HepG2 (cell line): ENCODE measurements around the gene NUP88. TPM values are rescaled to one million over a fixed set of nuclear protein-coding genes. Genes with fewer than 3 reads are reported as not detected.

ENCODE experiments used
- BCLAF1 ChIP-seq: fragments of 450-650 bp; IDR thresholded peaks from 2 replicates; pipeline ENCODE4 v1.6.1; 2017; ENCODE audit warnings: mild to moderate bottlenecking
- ELF4 ChIP-seq: sonication (generic); formaldehyde crosslinking; IDR thresholded peaks from 2 replicates; pipeline ENCODE4 v1.5.0; 2020; ENCODE audit warnings: missing genetic modification reagents, mild to moderate bottlenecking, moderate library complexity, borderline replicate concordance
- GLI4 ChIP-seq: sonication (generic); formaldehyde crosslinking; IDR thresholded peaks from 2 replicates; pipeline ENCODE4 v1.5.1; 2020; ENCODE audit warnings: missing genetic modification reagents, mild to moderate bottlenecking, moderate library complexity, borderline replicate concordance
- IKZF4 ChIP-seq: sonication (generic); formaldehyde crosslinking; IDR thresholded peaks from 2 replicates; pipeline ENCODE4 v1.5.1; 2020; ENCODE audit warnings: borderline replicate concordance, mild to moderate bottlenecking, low read depth, missing genetic modification reagents; ENCODE audit errors: not compliant biosample characterization
- JARID2 ChIP-seq: sonication (generic); formaldehyde crosslinking; IDR thresholded peaks from 2 replicates; pipeline ENCODE4 v1.8.1; 2023; ENCODE audit warnings: missing genetic modification reagents, inconsistent platforms; ENCODE audit not compliant: insufficient replicate concordance
- RORA ChIP-seq: sonication (generic); formaldehyde crosslinking; IDR thresholded peaks from 2 replicates; pipeline ENCODE4 v1.5.0; 2020; ENCODE audit warnings: mild to moderate bottlenecking, missing genetic modification reagents, moderate library complexity
- RXRB ChIP-seq: IDR thresholded peaks from 2 replicates; pipeline ENCODE4 v1.6.1; 2016; ENCODE audit warnings: borderline replicate concordance, missing genetic modification reagents, missing compliant biosample characterization
- SMYD3 ChIP-seq: sonication (generic); formaldehyde crosslinking; IDR thresholded peaks from 2 replicates; pipeline ENCODE4 v1.8.1; 2023; ENCODE audit warnings: mild to moderate bottlenecking, missing genetic modification reagents
- STAT5B ChIP-seq: sonication (generic); formaldehyde crosslinking; IDR thresholded peaks from 2 replicates; pipeline ENCODE4 v1.4.0; 2020; ENCODE audit warnings: missing genetic modification reagents
- ZKSCAN5 ChIP-seq: sonication (generic); formaldehyde crosslinking; IDR thresholded peaks from 2 replicates; pipeline ENCODE4 v1.5.1; 2020; ENCODE audit warnings: mild to moderate bottlenecking, missing genetic modification reagents
- ZNF10 ChIP-seq: sonication (generic); formaldehyde crosslinking; IDR thresholded peaks from 2 replicates; pipeline ENCODE4 v1.4.0; 2020; ENCODE audit warnings: mild to moderate bottlenecking, low read depth, missing genetic modification reagents, borderline replicate concordance
- ZNF24 ChIP-seq: fragments of 450-650 bp; IDR thresholded peaks from 2 replicates; pipeline ENCODE4 v1.6.1; 2017; ENCODE audit warnings: antibody characterized with exemption, mild to moderate bottlenecking
- ZNF256 ChIP-seq: sonication (generic); formaldehyde crosslinking; conservative IDR thresholded peaks from 2 replicates; pipeline ENCODE4 v1.4.0; 2020; ENCODE audit warnings: missing genetic modification reagents
- ZNF563 ChIP-seq: sonication (generic); formaldehyde crosslinking; IDR thresholded peaks from 2 replicates; pipeline ENCODE4 v1.8.0; 2022; ENCODE audit warnings: mild to moderate bottlenecking, moderate library complexity, missing genetic modification reagents
- ZSCAN12 ChIP-seq: sonication (generic); formaldehyde crosslinking; IDR thresholded peaks from 2 replicates; pipeline ENCODE4 v1.9.0; 2021; ENCODE audit warnings: mild to moderate bottlenecking, missing genetic modification reagents
- ZSCAN5A ChIP-seq: sonication (generic); formaldehyde crosslinking; IDR thresholded peaks from 2 replicates; pipeline ENCODE4 v1.8.0; 2022; ENCODE audit warnings: mild to moderate bottlenecking, missing genetic modification reagents, borderline replicate concordance
- polyA plus RNA-seq, 8 experiments: library from polyadenylated mRNA; depleted of rRNA in 3 of 8; stranded (reverse) in 7 of 8; unstranded in 1 of 8; fragments of >200 nt; fragmentation: Illumina TruSeq in 4 of 8; extraction: Trizol in 4 of 8; gene quantifications; 2 replicates each; pipeline versions ENCODE4 v1.2.1 to v1.2.3, GENCODE V29; 2011 to 2016; ENCODE audit warnings: low read depth in 4 of 8, missing spikeins in 1 of 8, mixed read lengths in 1 of 8; ENCODE audit not compliant: insufficient read depth in 1 of 8
- total RNA-seq, 5 experiments: library from RNA; depleted of rRNA; stranded (reverse); fragments of >200 nt; fragmentation: Illumina TruSeq; extraction: Trizol; gene quantifications; 2 replicates each; pipeline ENCODE4 v1.2.3, GENCODE V29; 2016; ENCODE audit warnings: low read depth in 1 of 5
- TF ChIP-seq, protein P1 (sequence below): conservative IDR thresholded peaks from 2 replicates; pipeline ENCODE4 v1.6.1; 2018; ENCODE audit warnings: missing genetic modification reagents
- TF ChIP-seq, protein P2 (sequence below): sonication (generic); formaldehyde crosslinking; IDR thresholded peaks from 2 replicates; pipeline ENCODE4 v1.4.0; 2020; ENCODE audit warnings: missing genetic modification reagents, borderline replicate concordance

The NUP88 gene
- total and polyA plus RNA-seq, 2 of the 13 experiments (the other 11 are each of a cell fraction or from before 2014, with no cell fraction given) = 48.2 to 130 TPM

- TF ChIP-seq, protein P1, sequence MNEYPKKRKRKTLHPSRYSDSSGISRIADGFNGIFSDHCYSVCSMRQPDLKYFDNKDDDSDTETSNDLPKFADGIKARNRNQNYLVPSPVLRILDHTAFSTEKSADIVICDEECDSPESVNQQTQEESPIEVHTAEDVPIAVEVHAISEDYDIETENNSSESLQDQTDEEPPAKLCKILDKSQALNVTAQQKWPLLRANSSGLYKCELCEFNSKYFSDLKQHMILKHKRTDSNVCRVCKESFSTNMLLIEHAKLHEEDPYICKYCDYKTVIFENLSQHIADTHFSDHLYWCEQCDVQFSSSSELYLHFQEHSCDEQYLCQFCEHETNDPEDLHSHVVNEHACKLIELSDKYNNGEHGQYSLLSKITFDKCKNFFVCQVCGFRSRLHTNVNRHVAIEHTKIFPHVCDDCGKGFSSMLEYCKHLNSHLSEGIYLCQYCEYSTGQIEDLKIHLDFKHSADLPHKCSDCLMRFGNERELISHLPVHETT (CRISPR knock-in tag) = 0 out of 2 replicates have a peak, but pooled peaks have one; percentile 32
- TF ChIP-seq STAT5B (0 out of 2 replicates have a peak, but pooled peaks have one; percentile 58), BCLAF1 (no peak), GLI4 (peak; percentile 86; the same call in 1 of the 2 replicates), ZNF563 (peak; percentile 95), ZSCAN5A (CRISPR knock-in tag) (0 out of 2 replicates have a peak, but pooled peaks have one; percentile 34), JARID2 (no peak), SMYD3 (no peak), IKZF4 (CRISPR knock-in tag) (no peak), RORA (CRISPR knock-in tag) (no peak), ZSCAN12 (CRISPR knock-in tag) (peak; percentile 81), ELF4 (CRISPR knock-in tag) (no peak), ZNF256 (CRISPR knock-in tag) (no peak; the same call in 1 of the 2 replicates), ZKSCAN5 (CRISPR knock-in tag) (no peak), ZNF24 (0 out of 2 replicates have a peak, but pooled peaks have one; percentile 3), ZNF10 (CRISPR knock-in tag) (no peak), RXRB (peak; percentile 76)
- TF ChIP-seq, protein P2, sequence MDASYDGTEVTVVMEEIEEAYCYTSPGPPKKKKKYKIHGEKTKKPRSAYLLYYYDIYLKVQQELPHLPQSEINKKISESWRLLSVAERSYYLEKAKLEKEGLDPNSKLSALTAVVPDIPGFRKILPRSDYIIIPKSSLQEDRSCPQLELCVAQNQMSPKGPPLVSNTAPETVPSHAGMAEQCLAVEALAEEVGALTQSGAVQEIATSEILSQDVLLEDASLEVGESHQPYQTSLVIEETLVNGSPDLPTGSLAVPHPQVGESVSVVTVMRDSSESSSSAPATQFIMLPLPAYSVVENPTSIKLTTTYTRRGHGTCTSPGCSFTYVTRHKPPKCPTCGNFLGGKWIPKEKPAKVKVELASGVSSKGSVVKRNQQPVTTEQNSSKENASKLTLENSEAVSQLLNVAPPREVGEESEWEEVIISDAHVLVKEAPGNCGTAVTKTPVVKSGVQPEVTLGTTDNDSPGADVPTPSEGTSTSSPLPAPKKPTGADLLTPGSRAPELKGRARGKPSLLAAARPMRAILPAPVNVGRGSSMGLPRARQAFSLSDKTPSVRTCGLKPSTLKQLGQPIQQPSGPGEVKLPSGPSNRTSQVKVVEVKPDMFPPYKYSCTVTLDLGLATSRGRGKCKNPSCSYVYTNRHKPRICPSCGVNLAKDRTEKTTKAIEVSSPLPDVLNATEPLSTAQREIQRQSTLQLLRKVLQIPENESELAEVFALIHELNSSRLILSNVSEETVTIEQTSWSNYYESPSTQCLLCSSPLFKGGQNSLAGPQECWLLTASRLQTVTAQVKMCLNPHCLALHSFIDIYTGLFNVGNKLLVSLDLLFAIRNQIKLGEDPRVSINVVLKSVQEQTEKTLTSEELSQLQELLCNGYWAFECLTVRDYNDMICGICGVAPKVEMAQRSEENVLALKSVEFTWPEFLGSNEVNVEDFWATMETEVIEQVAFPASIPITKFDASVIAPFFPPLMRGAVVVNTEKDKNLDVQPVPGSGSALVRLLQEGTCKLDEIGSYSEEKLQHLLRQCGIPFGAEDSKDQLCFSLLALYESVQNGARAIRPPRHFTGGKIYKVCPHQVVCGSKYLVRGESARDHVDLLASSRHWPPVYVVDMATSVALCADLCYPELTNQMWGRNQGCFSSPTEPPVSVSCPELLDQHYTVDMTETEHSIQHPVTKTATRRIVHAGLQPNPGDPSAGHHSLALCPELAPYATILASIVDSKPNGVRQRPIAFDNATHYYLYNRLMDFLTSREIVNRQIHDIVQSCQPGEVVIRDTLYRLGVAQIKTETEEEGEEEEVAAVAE (CRISPR knock-in tag) = no peak
Observed at GRCh38 chr17:5438716-5439445, 19.4 kb upstream of the NUP88 start, which contains the start of gene C1QBP (continued).
